ENCODE results near the gene CYFIP1. TPM values are rescaled to one million over a fixed set of nuclear protein-coding genes. Genes with fewer than 3 reads are reported as not detected.

The CYFIP1 gene
- total and polyA plus RNA-seq, 2 of the 13 experiments (the other 11 are each of a cell fraction or from before 2014, with no cell fraction given) = 38.1 to 58.3 TPM

DNA sequence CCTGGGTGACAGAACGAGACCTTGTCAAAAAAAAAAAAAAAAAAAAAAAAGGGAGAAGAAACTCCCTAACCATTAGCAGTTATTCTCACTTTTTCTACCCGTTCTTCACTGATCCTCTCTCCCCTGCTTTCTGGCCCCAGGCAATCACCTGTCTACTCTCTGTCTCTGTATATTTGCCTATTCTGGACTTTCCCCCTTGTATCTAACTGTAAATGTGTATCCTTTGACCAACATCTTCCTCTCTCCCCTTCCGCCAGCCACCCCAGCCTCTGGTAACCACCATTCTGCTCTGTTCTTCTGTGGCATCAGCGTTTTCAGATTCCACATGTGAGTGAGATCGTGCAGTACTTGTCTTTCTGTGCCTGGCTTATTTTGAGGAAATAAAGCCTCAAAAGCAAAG lies 6.9 kb downstream of the CYFIP1 start (continued):
- TF ChIP-seq, protein P1, sequence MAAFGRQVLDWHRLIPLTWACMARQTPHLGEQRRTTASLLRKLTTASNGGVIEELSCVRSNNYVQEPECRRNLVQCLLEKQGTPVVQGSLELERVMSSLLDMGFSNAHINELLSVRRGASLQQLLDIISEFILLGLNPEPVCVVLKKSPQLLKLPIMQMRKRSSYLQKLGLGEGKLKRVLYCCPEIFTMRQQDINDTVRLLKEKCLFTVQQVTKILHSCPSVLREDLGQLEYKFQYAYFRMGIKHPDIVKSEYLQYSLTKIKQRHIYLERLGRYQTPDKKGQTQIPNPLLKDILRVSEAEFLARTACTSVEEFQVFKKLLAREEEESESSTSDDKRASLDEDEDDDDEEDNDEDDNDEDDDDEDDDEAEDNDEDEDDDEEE (CRISPR knock-in tag; IDR thresholded peaks at IDR 0.05) = no peak
- no peak for TF ChIP-seq NCOR1 (IDR thresholded peaks at IDR 0.05; ENCODE audit: borderline replicate concordance, low read length)
- TF ChIP-seq MATR3 (CRISPR knock-in tag; IDR thresholded peaks at IDR 0.05) = no peak
- TF ChIP-seq ZNF644 (CRISPR knock-in tag; IDR thresholded peaks at IDR 0.05; ENCODE audit: low read depth) = peak; percentile 39; the same call in 1 of the 2 replicates
- TF ChIP-seq ZFP36L2 (CRISPR knock-in tag; IDR thresholded peaks at IDR 0.05) = no peak
- TF ChIP-seq ERF (CRISPR knock-in tag; IDR thresholded peaks at IDR 0.05) = 0 out of 2 replicates have a peak, but pooled peaks have one; percentile 32
- no peak for TF ChIP-seq NBN (conservative IDR thresholded peaks at IDR 0.05)
- TF ChIP-seq SAP130 (CRISPR knock-in tag; IDR thresholded peaks at IDR 0.05; ENCODE audit: low read depth) = peak; percentile 49; the same call in 1 of the 2 replicates
- TF ChIP-seq ARID2 (CRISPR knock-in tag; IDR thresholded peaks at IDR 0.05; ENCODE audit: borderline replicate concordance) = no peak
- TF ChIP-seq, protein P2, sequence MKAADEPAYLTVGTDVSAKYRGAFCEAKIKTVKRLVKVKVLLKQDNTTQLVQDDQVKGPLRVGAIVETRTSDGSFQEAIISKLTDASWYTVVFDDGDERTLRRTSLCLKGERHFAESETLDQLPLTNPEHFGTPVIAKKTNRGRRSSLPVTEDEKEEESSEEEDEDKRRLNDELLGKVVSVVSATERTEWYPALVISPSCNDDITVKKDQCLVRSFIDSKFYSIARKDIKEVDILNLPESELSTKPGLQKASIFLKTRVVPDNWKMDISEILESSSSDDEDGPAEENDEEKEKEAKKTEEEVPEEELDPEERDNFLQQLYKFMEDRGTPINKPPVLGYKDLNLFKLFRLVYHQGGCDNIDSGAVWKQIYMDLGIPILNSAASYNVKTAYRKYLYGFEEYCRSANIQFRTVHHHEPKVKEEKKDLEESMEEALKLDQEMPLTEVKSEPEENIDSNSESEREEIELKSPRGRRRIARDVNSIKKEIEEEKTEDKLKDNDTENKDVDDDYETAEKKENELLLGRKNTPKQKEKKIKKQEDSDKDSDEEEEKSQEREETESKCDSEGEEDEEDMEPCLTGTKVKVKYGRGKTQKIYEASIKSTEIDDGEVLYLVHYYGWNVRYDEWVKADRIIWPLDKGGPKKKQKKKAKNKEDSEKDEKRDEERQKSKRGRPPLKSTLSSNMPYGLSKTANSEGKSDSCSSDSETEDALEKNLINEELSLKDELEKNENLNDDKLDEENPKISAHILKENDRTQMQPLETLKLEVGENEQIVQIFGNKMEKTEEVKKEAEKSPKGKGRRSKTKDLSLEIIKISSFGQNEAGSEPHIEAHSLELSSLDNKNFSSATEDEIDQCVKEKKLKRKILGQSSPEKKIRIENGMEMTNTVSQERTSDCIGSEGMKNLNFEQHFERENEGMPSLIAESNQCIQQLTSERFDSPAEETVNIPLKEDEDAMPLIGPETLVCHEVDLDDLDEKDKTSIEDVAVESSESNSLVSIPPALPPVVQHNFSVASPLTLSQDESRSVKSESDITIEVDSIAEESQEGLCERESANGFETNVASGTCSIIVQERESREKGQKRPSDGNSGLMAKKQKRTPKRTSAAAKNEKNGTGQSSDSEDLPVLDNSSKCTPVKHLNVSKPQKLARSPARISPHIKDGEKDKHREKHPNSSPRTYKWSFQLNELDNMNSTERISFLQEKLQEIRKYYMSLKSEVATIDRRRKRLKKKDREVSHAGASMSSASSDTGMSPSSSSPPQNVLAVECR (CRISPR knock-in tag; IDR thresholded peaks at IDR 0.05; ENCODE audit: borderline replicate concordance) = peak; percentile 9; the same call in 1 of the 2 replicates
- peak; percentile 23; the same call in 1 of the 2 replicates for TF ChIP-seq RXRB (CRISPR knock-in tag; IDR thresholded peaks at IDR 0.05; ENCODE audit: borderline replicate concordance)
- TF ChIP-seq ZNF567 (CRISPR knock-in tag; IDR thresholded peaks at IDR 0.05; ENCODE audit: borderline replicate concordance) = no peak
- TF ChIP-seq FOXA3 (CRISPR knock-in tag; IDR thresholded peaks at IDR 0.05) = 0 out of 2 replicates have a peak, but pooled peaks have one; percentile 11
- no peak for TF ChIP-seq JUND (CRISPR knock-in tag; IDR thresholded peaks at IDR 0.05)
- TF ChIP-seq PHF8 (CRISPR knock-in tag; IDR thresholded peaks at IDR 0.05) = no peak
- no peak for TF ChIP-seq ZNF17 (CRISPR knock-in tag; IDR thresholded peaks at IDR 0.05)
- 0 out of 2 replicates have a peak, but pooled peaks have one; percentile 32 for TF ChIP-seq ELF3 (CRISPR knock-in tag; IDR thresholded peaks at IDR 0.05)
- TF ChIP-seq ADNP (CRISPR knock-in tag; IDR thresholded peaks at IDR 0.05) = no peak
- no peak for TF ChIP-seq PLRG1 (conservative IDR thresholded peaks at IDR 0.05)
- peak; percentile 64 for TF ChIP-seq PHF21A (CRISPR knock-in tag; IDR thresholded peaks at IDR 0.05)
- no peak for TF ChIP-seq ETV6 (CRISPR knock-in tag; conservative IDR thresholded peaks at IDR 0.05)
